NK-92 treated with Interleukin-12 subunit alpha and Interleukin-12 subunit beta, amount 100 ng/mL, for 24 hours (cell line): Measurements from ENCODE around the gene FGR.

Experiments used
- DNase-seq: peaks from one replicate; lab custom pipeline; 2025; lab: John Stamatoyannopoulos, UW

FGR gene

DNA sequence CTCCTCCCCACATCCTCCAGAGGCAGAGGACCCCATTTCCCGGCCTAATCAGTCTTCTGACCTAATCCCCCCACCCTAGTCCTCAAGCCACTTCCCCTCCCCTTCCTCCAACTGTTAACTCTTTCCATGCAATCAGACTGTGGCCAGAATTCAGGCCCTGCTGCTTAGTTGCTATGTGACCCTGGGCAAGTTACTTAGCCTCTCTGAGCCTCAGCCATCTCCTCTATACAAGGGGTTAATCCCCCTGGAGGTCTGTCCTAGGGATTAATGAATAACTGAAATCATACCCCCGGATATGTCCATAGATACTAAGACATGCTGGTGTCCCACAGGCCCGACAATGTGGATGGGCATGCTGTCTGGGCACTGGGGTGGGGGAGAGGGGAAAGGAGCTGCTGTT lies 49.3 kb downstream of the FGR start:
- DNase-seq = no peak

DNA sequence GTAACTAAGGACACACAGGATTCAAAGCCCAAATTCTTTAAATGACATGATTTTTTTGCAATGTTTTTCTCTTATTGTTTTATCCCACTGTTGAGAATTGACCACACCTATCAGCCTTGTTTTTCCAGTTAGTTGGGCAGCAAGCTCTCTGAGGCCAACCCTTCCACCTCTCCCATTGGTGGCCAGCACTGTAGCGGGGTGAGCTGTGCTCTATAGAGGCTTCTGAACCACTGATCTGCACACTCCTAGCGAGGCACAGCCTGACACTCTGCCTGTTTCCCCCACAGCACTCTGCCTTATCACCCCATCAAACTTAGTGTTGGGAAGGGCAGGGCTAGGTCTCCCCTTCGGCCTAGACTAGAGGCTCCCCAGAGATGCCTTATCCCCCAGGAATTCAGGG lies 50.5 kb downstream of the FGR start:
- no peak for DNase-seq

DNA sequence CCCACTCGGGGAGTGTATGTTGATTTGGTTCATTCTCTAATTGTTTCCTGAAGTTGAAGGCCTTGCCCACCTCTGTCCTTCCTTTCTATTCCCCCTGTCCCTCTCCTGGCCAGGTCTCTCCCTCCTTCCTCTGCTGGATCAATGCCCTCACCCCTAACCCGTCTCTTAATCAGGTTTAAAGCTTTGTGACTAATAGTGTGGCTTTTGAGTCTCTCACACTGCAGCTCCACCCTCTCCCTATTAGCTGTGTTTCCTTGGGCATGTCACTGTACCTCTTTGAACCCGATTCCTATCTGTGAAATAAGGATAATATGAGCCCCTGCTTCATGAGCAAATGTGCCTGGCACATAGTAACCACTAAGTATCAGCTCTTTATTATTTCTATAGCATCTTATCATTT lies 51.5 kb downstream of the FGR start:
- DNase-seq = no peak

DNA sequence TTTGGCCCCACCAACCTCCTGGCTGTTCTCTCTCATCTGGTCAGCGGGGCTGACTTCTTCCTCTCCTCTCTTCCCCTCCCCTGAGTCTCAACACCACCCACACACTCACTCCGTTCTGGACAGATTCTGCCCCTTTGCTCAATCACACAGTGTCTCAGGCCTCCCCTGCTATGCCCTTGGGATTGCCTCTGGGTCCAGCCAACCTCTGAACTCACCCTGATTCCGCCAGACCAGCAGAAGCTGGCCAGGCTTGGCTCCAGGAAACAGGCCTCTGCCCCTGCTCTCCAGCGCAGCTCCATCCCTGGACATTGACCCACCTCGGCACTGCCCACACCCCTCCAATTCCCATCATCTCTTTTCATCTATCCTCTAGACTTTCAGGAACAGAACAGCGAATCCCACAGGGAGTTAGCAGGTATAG lies 53.2 kb downstream of the FGR start:
- no peak for DNase-seq

DNA sequence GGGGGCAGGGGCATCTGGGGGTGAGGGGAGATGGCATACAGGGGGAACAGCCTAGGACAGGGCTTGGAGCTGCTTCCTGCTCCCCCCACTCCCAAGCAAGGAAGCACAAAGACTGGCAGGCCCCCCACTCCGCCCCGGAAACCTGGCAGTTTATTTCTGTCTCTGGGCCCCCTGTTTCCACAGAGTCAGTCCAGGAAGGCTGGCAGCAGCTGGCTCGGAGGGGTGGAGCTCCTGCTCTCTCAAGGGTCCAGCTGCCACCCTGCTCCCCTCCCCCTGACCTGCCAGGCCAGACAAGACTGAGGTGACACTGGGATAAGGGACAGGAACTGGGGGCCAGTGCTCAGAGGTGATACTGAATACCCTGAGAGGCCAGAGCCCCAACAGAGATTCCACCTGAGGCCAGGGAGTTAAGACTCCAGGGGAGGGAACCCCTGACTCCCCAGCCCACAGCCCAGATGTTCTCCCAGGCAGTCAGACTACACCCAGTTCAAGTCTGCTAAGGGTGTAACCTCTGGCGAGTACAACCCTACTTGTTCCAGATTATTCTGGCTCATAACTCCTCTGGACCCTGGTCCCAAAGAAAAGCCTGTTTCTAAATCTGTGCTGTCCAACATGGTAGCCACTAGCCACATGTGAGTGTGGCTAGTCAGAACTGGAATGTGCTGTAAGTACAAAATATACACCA lies 57.3 kb downstream of the FGR start:
- DNase-seq = no peak

DNA sequence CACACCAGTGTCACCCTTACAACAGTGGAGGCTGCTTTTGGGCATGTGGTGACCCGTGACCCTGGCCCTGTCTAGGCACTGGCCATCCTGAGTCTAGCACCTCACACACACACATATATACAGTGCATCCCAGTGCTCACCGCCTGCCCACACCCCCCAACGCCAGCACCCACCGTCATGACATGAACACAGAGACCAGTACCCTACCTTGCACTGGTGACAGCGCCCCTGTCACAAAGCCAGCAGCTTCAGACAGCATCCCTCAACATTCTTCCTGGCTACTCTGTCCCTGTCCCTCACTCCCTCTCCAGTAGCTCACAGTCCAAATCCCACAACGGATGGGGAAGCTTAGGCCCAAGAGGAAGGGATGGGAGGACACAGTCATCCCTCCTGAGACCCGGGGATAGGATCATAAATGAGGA lies 58.2 kb downstream of the FGR start:
- no peak for DNase-seq

DNA sequence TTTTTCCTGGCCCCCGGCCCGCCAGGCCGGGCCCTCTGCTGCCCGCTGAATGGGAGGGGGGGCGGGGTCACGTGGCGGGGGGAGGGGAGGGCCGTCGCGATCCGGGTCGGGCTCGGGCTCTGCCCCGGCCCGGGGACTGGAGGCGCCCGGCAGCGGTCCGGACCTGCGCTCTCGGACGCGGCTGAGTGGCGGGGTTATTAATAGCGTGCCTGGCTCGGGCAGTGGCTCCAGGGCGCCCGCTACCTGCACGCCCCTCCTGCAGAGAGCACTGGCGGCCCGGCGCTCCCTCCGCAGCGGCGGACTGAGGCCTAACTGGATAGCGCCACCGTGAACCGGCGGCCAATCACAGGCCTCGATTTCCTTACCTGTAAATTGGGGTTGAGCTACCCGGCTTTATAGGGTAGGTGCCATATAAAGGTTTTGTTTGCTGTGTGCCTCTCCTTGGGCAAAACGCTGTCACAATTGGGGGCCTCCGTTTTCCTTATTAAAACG lies 59.1 kb downstream of the FGR start:
- DNase-seq = no peak

DNA sequence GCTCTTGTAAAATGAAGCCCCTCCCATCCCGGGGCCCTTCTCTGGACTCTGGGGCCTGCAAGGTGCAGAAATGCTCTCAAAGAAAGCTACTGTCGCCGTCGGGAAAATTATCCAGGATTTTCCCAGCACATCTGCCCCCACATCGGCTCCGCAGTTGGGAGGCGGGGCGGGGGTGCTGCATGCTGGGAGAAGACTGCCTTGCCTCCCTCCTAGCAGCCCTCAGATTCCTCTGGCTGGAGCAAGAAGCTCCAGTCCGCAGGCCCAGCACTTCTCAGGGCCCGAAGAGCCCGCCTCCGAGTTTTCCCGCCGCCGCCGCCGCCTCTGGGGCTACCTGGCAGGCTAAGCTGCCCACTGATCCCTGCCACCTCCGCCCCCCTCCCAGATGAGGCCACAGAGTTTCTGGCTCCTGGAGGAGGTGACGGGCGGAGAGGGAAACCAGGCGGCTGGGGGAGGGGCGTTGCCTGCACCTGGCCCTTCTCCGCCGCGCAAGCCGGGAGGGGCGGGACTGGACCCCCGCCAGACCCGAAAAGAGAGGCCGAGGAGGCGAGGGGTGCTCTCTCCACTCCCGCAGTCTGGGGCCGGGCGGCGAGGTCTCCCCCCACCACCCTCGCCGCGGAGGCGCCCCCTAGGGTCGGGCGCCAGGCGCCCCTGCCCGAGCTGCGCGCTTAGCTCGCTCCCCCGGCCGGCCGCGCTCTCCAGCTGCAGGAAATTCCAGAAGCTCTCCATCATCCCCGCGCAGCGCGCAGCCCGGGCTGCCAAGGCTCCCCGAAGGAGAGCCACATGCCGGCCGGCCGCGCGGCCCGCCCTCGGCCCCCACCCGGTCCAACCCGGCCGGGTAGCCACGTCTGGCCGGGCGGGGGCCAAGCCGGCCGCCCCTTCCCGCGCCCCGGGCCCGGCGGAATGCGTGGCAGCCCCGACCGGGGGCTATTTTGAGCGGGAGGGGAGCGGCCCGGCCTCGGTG lies 59.8 kb downstream of the FGR start:
- no peak for DNase-seq

DNA sequence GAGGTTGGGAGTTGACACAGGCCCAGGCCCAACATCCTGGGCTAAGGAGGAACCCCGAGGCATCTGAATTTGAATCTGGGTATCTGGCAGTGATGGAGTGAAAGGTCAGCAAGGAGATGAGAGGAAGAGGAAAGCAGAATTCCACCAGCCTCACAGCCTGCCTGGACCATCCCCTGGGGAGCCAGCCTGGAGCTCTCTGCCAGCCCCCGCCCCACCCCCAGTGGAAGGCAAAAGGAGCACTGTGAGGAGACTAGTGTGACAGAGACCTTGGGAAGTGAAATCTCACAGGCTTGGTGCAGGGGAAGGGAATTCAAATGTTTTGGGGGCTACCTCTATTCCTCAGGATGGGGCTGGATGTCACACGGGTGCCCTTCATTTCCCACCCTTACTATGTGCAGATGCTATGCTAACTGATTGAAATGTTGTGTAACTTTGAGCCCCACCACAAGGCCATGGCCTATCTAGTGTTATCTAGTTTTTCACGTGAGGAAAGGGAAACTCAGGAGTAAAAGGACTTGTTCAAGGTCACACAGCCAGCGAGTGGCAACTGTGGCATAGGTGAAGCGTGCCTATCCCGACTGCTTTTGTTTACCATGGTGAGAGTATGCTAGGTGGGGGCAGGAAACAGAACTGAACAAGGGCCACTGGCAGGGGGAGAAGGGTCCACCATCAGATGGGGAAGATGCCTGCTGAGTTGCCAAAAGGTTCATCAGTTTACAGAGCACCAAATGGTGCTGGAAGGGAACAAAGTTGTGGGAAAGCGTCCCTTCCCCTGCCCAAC lies 60.8 kb downstream of the FGR start:
- DNase-seq = no peak

DNA sequence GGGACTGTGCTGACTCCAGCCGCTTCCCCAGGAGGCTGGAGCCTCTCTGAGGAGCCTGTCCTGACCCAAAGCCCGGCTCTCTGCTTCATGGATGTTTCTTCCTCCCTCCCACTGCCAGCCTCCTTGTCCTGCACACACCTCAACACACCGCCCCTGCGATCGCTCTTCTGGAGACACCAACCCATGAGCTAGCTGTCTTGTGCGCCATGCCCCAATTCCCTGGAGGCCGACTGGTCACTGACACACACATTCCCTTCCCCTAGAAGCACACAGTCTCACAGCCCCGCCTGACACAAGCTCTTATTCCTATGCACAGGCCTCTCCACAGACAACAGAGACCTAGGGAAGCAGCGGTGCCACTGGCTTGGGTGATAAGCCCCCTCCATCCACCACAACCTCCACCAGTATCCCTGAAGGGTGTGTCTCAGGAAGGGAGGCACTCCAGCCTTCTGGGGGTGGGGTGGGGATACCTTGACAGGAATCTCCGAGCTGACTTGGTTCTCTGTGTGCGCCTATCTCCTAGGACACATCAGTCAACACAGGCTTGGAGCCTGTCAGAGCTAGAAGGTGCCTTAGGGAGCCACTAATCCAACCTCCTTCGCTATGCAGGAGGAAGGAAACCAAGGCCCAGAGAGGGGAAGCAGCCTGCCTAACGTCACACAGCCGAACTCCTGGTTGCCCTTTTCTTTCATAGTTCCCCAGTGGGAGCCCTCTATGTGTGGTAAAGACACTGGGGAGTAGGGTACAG lies 62.1 kb downstream of the FGR start:
- no peak for DNase-seq

DNA sequence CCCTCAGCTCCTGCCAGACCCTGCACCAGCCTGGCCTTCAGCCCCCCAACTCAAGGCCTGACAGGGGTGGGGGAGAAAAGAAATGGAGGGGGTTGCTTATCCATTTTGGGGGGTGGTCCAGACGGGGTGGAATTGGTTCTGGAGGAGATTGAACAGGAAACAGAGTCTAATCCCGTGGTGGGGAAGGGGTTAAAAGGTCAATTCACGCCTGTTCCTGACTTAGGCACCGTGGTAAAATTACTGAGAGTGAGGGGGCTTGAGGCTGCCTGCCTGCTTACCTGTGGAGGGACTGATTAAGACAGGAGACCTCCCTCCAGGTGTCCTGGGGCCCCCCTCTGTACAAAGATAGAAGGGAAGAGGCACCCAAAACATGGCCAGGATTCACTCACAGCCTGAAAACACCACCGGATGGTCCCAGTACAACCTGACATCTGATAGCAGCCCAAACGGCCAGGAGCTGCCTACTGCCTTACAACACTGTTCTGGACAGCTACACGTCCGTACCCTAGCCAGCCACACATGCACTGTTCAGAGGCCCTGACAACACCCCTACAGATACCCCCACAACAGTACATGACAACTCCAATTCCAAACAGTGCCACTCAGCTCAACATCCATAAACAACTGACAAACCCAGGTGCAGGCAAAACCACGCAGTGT lies 62.8 kb downstream of the FGR start:
- no peak for DNase-seq

DNA sequence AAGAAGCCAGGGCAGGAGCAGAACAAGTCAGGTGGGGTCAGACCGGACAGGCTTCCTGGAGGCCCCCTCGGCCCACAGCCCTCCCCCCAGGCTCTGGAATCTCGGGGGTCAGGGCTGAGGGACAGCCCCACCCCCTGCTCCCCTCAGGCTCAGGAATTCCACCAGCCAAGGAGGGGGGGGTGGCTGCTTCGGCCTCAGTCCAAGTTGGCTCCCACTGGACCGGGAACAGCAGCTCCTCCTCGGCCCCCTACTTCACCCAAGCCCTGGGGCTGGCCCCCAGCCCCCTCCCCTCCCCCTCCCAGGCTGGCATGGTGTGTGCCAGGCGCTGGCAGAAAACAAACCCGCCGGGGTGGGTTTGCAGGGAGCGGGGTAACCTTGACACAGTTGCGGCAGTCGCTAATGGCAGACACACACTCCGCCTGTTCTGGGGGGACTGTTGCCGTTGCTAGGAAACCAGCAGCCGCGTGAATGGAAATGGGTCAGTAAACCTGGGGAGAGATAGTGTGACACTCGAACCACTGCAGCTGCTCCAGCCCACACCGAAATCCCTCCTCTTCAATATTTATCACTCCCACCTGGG lies 63.5 kb downstream of the FGR start:
- DNase-seq = no peak

DNA sequence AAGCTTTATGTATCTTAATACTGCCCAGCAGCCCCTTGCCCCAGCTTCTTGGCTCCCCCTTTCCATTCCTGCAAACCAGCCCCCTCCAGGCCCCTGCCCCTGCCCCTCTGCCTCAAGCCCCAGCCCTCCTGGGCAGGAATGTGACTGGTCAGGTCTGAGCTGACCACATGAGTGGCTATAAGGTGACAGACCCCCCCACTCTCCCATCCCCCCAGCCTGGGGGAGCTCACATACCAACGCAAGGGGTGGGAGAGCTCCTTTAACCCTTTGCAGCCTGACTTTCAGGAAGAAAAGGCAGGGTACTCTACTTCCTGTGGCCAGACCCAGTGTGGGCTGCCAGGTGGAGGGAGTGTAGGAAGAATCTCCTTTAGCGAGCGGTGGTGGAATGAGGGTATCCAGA lies 64.2 kb downstream of the FGR start:
- DNase-seq = no peak

DNA sequence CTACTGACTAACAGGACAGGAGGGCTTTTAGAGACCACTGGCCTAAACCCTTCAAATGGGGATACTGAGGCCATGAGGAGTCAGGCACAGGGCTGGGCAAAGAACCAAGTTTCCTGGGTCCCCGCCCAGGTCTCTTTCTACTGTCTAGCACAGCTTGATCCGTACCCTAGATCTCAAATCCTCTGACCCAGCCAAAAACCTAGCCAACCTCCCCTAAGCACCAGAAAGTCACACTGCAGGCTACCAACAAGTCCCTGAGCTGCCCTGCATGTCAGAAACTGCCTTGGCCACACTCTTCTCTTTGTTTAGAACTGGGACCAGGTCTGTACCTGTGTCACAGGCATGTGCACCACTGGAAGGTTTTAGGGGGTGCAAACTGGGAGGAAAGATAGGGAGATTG lies 64.6 kb downstream of the FGR start:
- DNase-seq = no peak

DNA sequence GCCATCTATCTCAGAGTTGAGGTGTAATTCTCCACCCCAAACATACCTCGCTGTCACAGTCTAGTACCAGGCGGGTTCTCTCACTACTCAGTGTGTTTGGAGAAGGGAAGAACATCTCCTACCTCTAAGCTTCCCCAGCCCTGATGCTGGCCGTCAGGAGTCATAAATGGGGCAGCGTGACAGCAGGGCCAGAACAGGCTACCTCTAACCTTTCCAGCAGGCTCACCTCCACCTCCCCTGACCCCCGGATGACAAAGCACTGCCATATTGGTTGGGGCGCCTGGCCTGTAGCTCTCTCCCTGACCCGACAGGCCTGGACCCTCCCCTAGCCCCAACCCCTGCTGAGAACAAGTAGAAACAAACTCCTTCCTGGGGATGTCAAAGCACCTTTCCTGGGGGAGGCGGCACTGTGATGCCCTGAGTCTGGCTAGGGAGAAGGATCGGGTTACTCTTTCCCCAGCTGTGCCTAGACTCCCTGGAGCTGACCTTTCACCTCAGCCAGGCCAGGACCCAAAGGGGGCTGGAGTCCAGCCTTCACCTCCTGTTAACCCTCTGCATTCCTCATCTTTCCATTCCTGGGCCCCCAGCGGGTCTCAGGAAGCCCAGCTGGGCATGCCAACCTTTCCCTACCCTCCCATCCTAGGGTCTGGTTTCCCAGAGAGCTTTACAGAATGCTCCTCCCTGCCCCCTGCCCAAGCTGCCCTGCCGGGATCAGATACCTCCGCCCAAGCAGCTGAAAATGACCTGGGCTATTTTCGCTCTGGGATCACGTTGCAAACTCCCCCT lies 65.3 kb downstream of the FGR start:
- no peak for DNase-seq

DNA sequence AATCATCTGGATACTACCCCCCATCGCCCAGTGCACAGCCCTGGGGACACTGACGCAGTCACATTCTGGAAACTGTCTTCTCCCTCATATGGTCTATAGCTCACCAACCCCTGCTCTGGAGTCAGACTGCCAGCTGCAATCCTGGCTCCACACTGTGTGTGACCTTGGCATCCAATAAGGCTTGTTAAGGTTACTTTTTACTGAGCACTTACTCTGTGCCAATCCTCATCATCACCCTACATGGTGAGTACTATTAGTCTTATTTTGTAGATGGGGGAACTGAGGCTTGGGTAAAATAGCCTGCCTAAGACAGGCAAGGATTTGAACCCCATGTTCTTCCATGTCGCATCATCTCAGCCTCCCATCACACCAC lies 65.9 kb downstream of the FGR start:
- DNase-seq = no peak

DNA sequence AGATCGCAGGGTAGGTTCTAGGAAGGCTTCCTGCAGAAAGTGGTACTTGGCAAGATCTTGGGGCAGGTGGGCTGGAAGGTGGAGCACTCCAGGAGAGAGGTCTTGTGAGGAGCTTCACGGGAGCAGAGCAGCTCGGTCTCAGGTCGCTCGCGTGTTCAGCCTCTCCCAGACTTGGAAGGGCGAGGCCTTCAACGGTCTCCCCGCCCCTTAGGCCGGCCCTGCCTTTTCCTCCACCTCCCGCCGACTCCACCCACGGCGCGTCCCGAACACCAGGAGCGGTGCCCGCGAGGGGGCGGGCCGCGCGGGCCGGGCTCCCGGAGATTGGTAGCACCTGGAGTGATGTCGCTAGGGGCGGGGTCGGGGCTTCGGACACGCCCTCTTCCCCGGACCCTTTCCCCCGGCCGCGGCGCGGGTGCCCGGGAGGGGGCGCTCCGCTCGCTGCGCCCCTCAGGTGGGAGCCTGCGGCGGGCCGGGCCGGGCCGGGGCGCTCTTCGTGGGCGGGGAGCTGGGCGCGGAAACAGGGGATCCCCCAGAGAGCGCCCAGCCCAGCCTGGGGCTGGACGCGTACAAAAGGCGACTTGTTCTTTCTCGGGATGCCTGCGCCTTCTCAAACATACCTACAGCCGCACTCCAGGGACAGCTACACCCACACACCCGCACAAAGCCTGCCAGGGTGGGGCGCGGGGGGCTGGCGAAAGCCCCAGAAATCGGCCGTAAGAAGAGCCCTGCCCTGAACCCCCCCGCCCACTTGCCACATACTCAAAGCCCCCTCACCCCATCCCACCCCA lies 66.5 kb downstream of the FGR start:
- DNase-seq = no peak

DNA sequence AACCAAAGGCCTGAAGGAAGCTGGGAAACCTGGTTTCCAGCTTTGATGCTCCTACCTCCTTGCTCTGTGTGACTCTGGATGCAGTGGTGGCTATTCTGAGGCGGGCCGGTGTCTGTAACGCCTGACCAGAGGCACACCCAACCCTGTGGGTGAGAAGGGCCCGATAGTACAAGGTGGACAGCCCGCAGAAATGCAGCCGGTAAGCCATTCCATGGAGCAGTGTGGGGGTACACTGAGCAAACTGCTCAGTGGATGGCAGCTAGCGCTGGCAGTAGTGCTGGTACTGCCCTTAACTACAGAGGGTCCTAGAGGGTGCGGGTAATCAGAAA lies 67.0 kb downstream of the FGR start:
- no peak for DNase-seq

DNA sequence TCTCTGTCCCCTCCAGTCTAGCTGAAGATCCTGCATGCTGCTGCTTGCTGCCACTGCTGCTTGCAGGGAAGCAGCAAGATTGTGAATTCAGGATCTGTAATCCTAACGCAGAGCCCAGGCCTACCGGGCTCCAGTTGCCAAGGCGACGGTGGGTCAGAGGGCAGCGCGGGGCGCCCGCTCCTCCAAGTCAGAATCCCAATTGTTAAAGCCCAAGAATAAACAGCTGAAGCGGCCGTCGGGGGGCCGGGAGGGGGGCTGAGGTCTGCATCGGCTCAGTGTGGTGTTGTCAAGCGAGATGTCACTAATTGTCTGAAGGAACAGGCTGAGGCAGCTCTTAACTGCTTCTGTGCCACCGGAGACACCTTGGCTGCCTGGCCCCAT lies 67.8 kb downstream of the FGR start:
- no peak for DNase-seq
